Memory B cell (primary cell): ENCODE data around the gene PTPRD.

Source experiments
- ATAC-seq: fragments of 150-1000 bp; cut with Tn5 transposase; 2 replicates; pipeline ENCODE4 v1.10.0; 2021; ENCODE audit warnings: low read depth, mild to moderate bottlenecking, moderate library complexity
- DNase-seq, 2 donors: peaks; one replicate each; pipeline ENCODE4 v3.0.0; 2022; ENCODE audit warnings: low spot score in 2 of 2
- H3K27ac Mint-ChIP-seq: one replicate; pipeline ENCODE4 v1.8.0; 2022; ENCODE audit warnings: mild to moderate bottlenecking, moderate library complexity, mixed read lengths
- H3K27me3 Mint-ChIP-seq: one replicate; pipeline ENCODE4 v1.8.0; 2022; ENCODE audit warnings: mixed read lengths
- H3K36me3 Mint-ChIP-seq: one replicate; pipeline ENCODE4 v1.8.0; 2022; ENCODE audit warnings: mild to moderate bottlenecking, mixed read lengths
- H3K4me1 Mint-ChIP-seq: one replicate; pipeline ENCODE4 v1.8.0; 2022; ENCODE audit warnings: mixed read lengths
- H3K4me3 Mint-ChIP-seq: one replicate; pipeline ENCODE4 v1.8.0; 2022; ENCODE audit warnings: mild to moderate bottlenecking, moderate library complexity, mixed read lengths
- H3K9me3 Mint-ChIP-seq: one replicate; pipeline ENCODE4 v1.8.0; 2022; ENCODE audit warnings: mixed read lengths

Gene PTPRD

GRCh38 chr9:10272830-10273229, 340.0 kb downstream of the PTPRD start:
- no peaks in the 10 kb centered on the region for H3K27me3 Mint-ChIP-seq
- H3K9me3 Mint-ChIP-seq, result no peaks in the 10 kb centered on the region
- H3K36me3 Mint-ChIP-seq, result no peaks in the 10 kb centered on the region
- ATAC-seq (no peak), DNase-seq (no peak)
- no peaks in the 10 kb centered on the region for H3K4me1 Mint-ChIP-seq
- H3K27ac Mint-ChIP-seq, result no peak overlapping the region
- no peak overlapping the region for H3K4me3 Mint-ChIP-seq

DNA sequence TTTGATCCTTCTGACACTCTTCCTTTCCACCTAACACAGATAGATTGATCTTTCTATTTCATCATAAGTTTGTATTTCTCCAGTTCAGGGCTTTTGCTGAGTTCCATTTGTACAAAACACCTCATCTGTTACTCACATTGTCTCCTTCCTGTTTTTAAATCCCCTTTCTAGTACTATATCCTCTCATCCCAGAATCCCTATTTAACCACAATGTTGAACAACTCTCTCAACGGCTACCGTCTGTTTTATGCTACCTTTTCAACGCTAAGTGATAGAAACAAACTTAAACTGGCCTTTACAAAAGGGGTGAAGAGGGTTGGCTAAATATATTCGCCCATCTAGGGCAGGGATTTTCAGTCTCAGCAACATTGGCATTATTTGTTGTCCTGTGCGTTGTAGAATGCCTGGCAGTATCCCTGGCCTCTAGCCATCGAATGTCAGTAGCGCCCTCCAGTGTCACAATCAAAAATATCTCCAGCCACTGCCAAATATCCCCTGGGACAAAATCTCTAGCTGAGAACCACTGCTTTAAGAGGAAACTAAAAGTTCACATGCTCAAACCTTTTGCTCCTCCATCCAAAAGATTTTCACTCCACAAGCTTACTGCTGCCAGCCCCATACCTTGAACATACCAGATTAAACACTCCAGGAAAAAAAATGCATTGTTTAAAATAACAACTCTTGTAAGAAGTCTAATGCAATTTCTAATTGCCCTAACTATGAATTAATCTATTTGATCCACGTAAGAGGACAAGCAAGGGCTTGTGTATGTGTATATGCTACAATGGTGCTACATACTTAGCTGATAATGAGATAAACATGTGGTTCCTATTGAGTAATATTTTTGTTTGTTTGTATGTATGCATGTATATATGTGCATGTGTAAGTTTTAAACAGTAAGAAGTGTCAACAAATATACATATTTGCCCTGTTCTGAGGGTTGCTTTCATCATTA, 344.0 kb downstream of the PTPRD start:
- H3K27ac Mint-ChIP-seq, result no peak overlapping the region
- H3K27me3 Mint-ChIP-seq, result no peaks in the 10 kb centered on the region
- ATAC-seq, result peak; percentile 37
- H3K4me3 Mint-ChIP-seq, result no peak overlapping the region
- H3K4me1 Mint-ChIP-seq, result no peaks in the 10 kb centered on the region
- peak in 1 of 2 donors; percentile 4 for DNase-seq
- no peaks in the 10 kb centered on the region for H3K9me3 Mint-ChIP-seq
- no peaks in the 10 kb centered on the region for H3K36me3 Mint-ChIP-seq

DNA sequence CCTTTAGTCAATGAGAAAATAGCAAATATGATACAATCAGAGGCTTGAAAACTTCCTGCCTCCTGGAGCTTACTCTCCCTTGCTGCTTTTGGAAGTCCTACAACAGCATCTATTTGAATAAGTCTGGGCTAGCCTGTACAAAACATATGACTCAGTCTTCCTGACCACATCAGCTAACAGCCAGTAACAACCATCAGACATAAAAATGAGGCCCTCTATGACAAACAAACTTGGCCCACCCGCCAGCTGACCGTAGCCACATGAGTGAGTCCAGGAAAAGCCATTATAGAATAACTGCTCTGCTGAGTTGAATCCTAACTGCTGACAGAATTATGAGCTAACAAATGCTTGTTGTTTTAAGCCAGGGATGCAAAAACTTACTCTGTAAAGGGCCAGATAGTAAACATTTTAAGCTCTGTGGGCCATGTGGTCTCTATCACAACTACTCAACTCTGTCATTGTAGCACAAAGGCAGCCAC, 347.6 kb downstream of the PTPRD start:
- H3K27me3 Mint-ChIP-seq, result no peaks in the 10 kb centered on the region
- H3K36me3 Mint-ChIP-seq, result peaks cover 1% of the 10 kb centered on the region
- no peak overlapping the region for H3K27ac Mint-ChIP-seq
- DNase-seq (no peak), ATAC-seq (no peak)
- peaks cover 7% of the 10 kb centered on the region for H3K9me3 Mint-ChIP-seq
- H3K4me3 Mint-ChIP-seq, result no peak overlapping the region
- H3K4me1 Mint-ChIP-seq, result no peaks in the 10 kb centered on the region

- H3K36me3 Mint-ChIP-seq, result peaks cover 1% of the 10 kb centered on the region
- no peak overlapping the region for H3K4me3 Mint-ChIP-seq
- H3K27ac Mint-ChIP-seq, result no peak overlapping the region
- H3K27me3 Mint-ChIP-seq, result no peaks in the 10 kb centered on the region
- H3K4me1 Mint-ChIP-seq, result no peaks in the 10 kb centered on the region
- DNase-seq, result no peak
- no peak for ATAC-seq
- peaks cover 7% of the 10 kb centered on the region for H3K9me3 Mint-ChIP-seq
Observed at GRCh38 chr9:10260501-10260900, 352.3 kb downstream of the PTPRD start.

DNA sequence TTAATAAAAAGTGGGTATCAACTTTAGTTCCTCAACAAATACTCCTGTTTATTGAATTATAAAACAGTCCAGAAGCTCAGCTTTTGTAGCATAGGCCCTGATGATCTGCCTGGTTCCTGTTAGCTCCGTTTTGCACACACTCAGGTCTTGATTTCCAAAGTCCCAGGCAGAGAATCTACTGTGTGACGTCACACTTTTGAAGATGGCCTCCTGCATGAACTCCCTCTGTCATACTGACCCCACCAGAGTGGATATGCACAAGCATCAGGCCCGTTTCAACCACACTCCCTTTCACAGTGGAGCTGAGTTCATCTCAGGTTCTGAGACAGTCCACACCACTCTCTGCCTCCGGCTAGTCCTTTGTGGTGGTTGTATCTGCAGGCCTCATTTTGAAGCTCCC, 353.1 kb downstream of the PTPRD start:
- H3K27ac Mint-ChIP-seq, result no peak overlapping the region
- ATAC-seq (no peak), DNase-seq (no peak)
- no peaks in the 10 kb centered on the region for H3K4me1 Mint-ChIP-seq
- H3K36me3 Mint-ChIP-seq, result peaks cover 1% of the 10 kb centered on the region
- H3K9me3 Mint-ChIP-seq, result peaks cover 7% of the 10 kb centered on the region
- H3K4me3 Mint-ChIP-seq, result no peak overlapping the region
- H3K27me3 Mint-ChIP-seq, result no peaks in the 10 kb centered on the region

DNA sequence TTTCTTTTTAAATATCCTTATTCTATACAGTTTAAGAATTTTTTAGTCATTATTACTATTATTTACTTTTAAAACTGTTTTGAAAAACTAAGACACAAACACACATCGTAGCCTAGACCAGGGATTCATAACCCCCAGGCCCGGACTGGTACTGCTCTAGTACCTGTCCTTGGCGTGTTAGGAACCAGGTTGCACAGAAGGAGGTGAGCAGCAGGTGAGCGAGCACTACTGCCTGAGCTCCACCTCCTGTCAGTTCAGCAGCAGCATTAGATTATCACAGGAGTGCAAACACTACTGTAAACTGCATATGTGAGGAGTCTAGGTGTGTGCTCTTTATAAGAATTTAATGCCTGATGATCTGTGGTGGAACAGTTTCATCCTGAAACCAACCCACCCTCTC, 357.0 kb downstream of the PTPRD start:
- no peaks in the 10 kb centered on the region for H3K4me1 Mint-ChIP-seq
- no peaks in the 10 kb centered on the region for H3K27me3 Mint-ChIP-seq
- DNase-seq, result no peak
- H3K9me3 Mint-ChIP-seq, result peaks cover 1% of the 10 kb centered on the region
- H3K27ac Mint-ChIP-seq, result no peak overlapping the region
- H3K4me3 Mint-ChIP-seq, result no peak overlapping the region
- ATAC-seq, result no peak
- no peaks in the 10 kb centered on the region for H3K36me3 Mint-ChIP-seq

- H3K27ac Mint-ChIP-seq, result no peak overlapping the region
- DNase-seq (no peak), ATAC-seq (no peak)
- no peak overlapping the region for H3K4me3 Mint-ChIP-seq
- no peaks in the 10 kb centered on the region for H3K4me1 Mint-ChIP-seq
- H3K36me3 Mint-ChIP-seq, result no peaks in the 10 kb centered on the region
- no peaks in the 10 kb centered on the region for H3K27me3 Mint-ChIP-seq
- no peaks in the 10 kb centered on the region for H3K9me3 Mint-ChIP-seq
Observed at GRCh38 chr9:10254338-10254737, 358.5 kb downstream of the PTPRD start.

DNA sequence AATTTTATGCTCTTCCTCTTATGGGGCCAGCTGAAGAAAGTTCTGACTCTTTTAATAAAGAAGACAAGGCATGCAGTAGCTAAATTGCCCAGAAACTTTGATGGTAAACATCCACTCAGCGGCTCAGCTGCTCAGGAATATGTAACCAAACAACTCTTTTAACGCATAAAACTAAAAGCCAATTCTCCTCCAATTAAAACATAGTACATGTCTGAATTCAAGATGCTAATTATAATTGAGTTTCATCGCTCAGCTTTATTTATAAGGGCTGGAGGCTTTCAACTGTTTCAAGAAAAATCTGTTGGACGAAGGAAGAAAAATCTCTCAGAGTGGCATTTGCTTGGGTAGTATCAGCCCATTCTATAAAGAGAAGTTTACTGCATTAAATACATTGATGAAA, 359.5 kb downstream of the PTPRD start:
- ATAC-seq (no peak), DNase-seq (no peak)
- no peaks in the 10 kb centered on the region for H3K9me3 Mint-ChIP-seq
- H3K4me1 Mint-ChIP-seq, result no peaks in the 10 kb centered on the region
- H3K27me3 Mint-ChIP-seq, result no peaks in the 10 kb centered on the region
- no peak overlapping the region for H3K27ac Mint-ChIP-seq
- no peaks in the 10 kb centered on the region for H3K36me3 Mint-ChIP-seq
- H3K4me3 Mint-ChIP-seq, result no peak overlapping the region

DNA sequence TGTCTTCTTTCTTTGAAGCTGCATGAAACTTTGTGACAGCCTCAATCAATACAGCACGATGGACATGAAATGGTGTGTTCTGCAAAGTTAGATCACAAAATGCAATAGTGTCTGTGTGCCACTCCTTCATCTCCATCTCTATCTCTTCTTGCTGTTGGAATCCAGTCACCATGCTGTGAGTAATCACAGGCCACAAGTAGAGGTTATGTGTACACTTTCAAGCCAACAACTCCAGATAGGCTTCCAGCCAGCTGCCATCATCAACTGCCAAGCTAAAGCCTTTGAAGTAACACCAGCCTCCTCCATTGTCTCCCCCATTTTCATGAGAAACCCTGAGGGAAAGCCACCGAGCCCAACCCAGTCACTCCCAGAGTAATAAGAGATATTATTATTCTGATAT, 360.6 kb downstream of the PTPRD start:
- H3K9me3 Mint-ChIP-seq, result no peaks in the 10 kb centered on the region
- H3K4me1 Mint-ChIP-seq, result no peaks in the 10 kb centered on the region
- DNase-seq (no peak), ATAC-seq (no peak)
- H3K27me3 Mint-ChIP-seq, result no peaks in the 10 kb centered on the region
- no peak overlapping the region for H3K4me3 Mint-ChIP-seq
- no peaks in the 10 kb centered on the region for H3K36me3 Mint-ChIP-seq
- no peak overlapping the region for H3K27ac Mint-ChIP-seq

DNA sequence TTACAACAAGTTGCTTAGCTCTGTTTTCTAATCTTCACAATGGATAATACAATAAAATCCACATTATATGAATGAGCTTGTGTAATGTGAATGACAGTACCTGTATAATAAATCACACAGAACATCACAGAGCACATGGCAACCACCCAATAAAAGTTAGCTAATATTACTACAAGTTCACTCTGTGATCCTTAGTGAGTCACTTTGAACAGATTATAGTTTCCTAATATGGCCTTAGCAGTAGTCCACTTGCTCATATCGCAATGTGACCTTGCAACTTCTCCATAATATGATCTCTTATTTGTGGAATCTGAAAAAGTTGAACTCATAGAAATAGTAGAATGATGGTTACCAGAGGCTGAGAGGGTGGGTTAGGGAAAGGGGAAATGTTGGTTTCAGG, 361.3 kb downstream of the PTPRD start:
- no peak overlapping the region for H3K4me3 Mint-ChIP-seq
- no peaks in the 10 kb centered on the region for H3K9me3 Mint-ChIP-seq
- no peaks in the 10 kb centered on the region for H3K36me3 Mint-ChIP-seq
- H3K4me1 Mint-ChIP-seq, result no peaks in the 10 kb centered on the region
- H3K27ac Mint-ChIP-seq, result no peak overlapping the region
- ATAC-seq, result no peak
- DNase-seq, result no peak
- no peaks in the 10 kb centered on the region for H3K27me3 Mint-ChIP-seq

GRCh38 chr9:10250219-10250618, 362.6 kb downstream of the PTPRD start:
- no peak overlapping the region for H3K4me3 Mint-ChIP-seq
- ATAC-seq, result no peak
- H3K36me3 Mint-ChIP-seq, result no peaks in the 10 kb centered on the region
- DNase-seq, result no peak
- no peaks in the 10 kb centered on the region for H3K4me1 Mint-ChIP-seq
- no peaks in the 10 kb centered on the region for H3K9me3 Mint-ChIP-seq
- H3K27ac Mint-ChIP-seq, result no peak overlapping the region
- no peaks in the 10 kb centered on the region for H3K27me3 Mint-ChIP-seq

DNA sequence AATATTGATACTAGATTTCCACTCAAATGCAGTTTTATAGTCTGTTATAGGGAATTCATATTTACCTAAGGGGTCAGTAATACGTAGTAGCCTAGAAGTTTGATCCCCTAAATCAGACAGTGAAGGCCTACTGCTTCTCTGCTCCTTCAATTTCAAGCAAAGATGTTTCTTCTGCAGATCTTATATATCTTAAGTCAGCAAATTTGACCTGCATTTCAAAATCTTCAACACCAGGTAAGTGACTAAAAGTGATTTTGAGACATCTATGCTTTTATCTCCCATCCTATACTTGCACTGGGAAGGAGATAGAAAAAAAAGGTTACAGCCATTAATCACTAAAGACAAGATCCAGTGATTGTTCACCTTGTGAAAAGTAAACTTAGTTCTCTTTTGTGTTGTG, 363.9 kb downstream of the PTPRD start:
- H3K4me3 Mint-ChIP-seq, result no peak overlapping the region
- no peak for ATAC-seq
- no peaks in the 10 kb centered on the region for H3K4me1 Mint-ChIP-seq
- H3K27me3 Mint-ChIP-seq, result no peaks in the 10 kb centered on the region
- no peak for DNase-seq
- no peak overlapping the region for H3K27ac Mint-ChIP-seq
- H3K9me3 Mint-ChIP-seq, result peaks cover 2% of the 10 kb centered on the region
- no peaks in the 10 kb centered on the region for H3K36me3 Mint-ChIP-seq

GRCh38 chr9:10242255-10242654, 370.5 kb downstream of the PTPRD start:
- Mint-ChIP-seq H3K27me3 (no peaks in the 10 kb centered on the region), H3K4me1 (no peaks in the 10 kb centered on the region), H3K36me3 (no peaks in the 10 kb centered on the region), H3K27ac (no peak overlapping the region), H3K9me3 (peaks cover 4% of the 10 kb centered on the region), H3K4me3 (no peak overlapping the region)
- DNase-seq (no peak), ATAC-seq (no peak)

GRCh38 chr9:10238087-10238486, 374.7 kb downstream of the PTPRD start:
- DNase-seq (no peak), ATAC-seq (no peak)
- H3K36me3 Mint-ChIP-seq, result no peaks in the 10 kb centered on the region
- no peak overlapping the region for H3K4me3 Mint-ChIP-seq
- no peak overlapping the region for H3K27ac Mint-ChIP-seq
- peaks cover 2% of the 10 kb centered on the region for H3K9me3 Mint-ChIP-seq
- H3K27me3 Mint-ChIP-seq, result no peaks in the 10 kb centered on the region
- no peaks in the 10 kb centered on the region for H3K4me1 Mint-ChIP-seq

DNA sequence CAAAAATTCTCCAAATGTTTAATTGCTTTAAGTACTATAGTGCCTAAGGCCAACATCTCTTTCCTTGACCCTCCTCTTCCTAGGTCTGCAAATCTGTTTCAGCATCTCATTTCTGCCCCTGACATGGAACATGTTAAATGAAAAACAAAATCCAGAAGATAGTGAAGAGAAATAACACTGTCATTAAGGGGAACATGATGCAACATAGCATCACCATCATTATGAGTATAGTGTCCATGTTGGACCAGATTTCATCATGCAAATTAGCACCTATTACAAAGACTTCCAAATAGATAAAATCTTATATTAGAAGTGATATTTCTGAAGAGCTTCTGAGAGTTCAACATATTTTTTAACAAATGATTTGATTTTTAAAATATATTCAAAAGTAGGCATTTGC, 375.2 kb downstream of the PTPRD start:
- H3K9me3 Mint-ChIP-seq, result peaks cover 2% of the 10 kb centered on the region
- ATAC-seq (no peak), DNase-seq (no peak)
- H3K27me3 Mint-ChIP-seq, result no peaks in the 10 kb centered on the region
- H3K27ac Mint-ChIP-seq, result no peak overlapping the region
- no peaks in the 10 kb centered on the region for H3K36me3 Mint-ChIP-seq
- H3K4me1 Mint-ChIP-seq, result no peaks in the 10 kb centered on the region
- no peak overlapping the region for H3K4me3 Mint-ChIP-seq
